NCI-H1694 treated with DMSO at 0.1 percent for 48 hours (cell line): ENCODE results near the gene BANP.

ENCODE experiments used
- DNase-seq: peaks from one replicate; lab custom pipeline; 2025; lab: John Stamatoyannopoulos, UW

The BANP gene

GRCh38 chr16:87949071-87949744 is 2.0 kb upstream of the BANP start:
- no peak for DNase-seq

GRCh38 chr16:87951552-87952538 is 611 bp downstream of the BANP start:
- no peak for DNase-seq

DNA sequence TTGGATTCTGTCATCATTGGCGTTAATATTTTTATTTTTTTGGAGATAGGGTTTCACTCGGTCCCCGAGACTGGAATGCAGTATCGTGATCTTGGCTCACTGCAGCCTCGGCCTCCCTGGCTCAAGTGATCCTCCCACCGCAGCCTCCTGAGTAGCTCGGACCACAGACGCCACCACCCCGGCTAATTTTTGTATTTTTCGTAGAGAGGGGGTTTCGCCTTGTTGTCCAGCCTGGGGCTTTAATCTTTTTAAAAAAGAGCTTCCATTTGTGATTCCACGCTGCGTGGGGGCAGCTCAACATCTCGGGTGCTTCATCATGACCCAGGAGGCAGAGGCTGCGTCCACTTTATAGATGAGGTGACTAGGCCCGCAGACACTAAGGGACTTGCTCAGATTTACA is 1.5 kb downstream of the BANP start:
- DNase-seq, result no peak

DNA sequence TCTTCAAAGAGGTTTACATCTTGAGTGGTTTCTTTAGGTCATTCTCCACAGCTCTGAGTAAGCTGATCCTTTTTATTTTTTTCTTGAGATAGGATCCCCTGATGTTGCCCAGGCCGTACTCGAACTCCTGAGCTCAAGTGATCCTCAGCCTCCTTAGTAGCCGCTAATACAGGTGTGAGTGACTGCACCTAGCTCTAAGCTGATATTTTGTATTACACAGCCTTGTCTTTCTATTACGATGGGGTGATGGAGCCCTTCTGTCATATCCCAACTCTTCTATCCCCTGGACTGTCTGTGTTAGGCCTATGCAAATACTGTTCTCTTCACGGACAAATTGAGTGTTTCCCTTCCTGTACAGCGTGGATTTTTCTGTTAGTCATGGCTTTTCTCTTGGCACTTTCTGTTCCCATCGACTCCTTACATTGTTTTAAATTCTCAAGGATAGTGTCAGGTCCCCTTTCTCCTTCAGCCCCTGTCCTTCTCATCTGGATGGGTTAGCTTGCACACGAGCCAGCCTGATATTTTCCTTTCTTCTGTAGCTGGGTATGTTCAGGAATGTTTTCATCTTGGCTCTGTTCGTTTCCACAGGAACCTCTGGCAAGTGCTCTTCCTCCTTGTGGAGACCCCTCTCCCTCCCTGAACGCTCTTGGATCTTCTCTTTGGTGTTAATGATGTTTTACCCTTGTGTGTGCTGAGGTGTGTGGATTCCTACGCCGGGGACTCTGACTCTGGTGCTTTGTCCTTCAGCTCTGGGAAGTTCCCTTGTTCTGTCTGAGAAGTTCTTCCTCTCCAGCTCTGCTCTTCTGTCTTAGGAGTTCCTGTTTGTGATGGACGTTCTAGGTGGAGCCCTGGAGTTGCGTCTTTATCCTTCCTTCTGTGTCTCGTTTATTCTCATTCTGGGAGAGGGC is 2.3 kb downstream of the BANP start:
- DNase-seq, result no peak

- DNase-seq, result no peak
Observed at GRCh38 chr16:87954361-87954760, 3.1 kb downstream of the BANP start.

GRCh38 chr16:87954826-87955225 is 3.6 kb downstream of the BANP start:
- no peak for DNase-seq

DNA sequence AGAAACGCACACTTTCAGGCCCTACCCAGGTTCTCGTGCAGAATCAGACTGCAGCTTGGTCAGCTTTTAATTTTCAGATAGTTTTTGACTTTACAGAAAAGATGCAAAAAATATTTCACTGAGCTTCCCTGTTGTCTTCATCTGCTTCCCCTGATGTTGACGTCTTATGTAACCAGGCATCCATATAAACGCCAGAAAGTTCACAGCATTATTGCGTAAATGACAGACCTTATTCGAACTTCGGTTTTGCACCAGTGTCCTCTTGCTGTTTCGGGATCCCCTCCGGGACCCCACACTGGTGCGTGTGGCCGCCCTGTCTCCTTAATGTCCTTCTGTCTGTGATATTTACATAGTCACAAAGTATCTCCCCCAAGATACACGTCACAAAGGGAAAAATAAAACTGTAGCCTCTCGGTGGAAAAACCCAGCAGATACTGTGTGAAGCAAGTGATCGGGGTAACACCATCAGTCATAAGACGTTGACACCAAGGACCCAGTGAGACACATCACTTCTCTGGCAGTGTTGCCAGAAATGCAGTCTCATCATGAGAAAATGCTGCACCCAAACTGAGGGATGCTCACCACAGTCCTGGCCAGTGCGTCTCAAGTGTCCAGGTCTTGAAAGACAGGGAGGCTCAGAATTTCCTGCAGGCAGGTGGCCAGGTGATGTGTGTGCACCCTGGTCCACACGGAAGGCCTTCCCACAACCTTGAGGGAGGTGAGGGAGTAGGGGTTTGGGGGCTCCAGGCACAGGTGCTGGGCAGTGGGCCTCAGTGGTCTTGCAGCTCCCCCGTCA is 4.3 kb downstream of the BANP start:
- DNase-seq, result no peak

GRCh38 chr16:87956098-87956364 is 4.8 kb downstream of the BANP start:
- DNase-seq, result no peak

- DNase-seq, result no peak
Observed at GRCh38 chr16:87956365-87957231, 5.4 kb downstream of the BANP start.

GRCh38 chr16:87957296-87958094 is 6.3 kb downstream of the BANP start:
- DNase-seq, result no peak

GRCh38 chr16:87958632-87959031 is 7.4 kb downstream of the BANP start:
- DNase-seq, result no peak

- no peak for DNase-seq
Observed at GRCh38 chr16:87959391-87959990, 8.3 kb downstream of the BANP start.

- DNase-seq, result no peak
Observed at GRCh38 chr16:87960296-87960695, 9.1 kb downstream of the BANP start.

DNA sequence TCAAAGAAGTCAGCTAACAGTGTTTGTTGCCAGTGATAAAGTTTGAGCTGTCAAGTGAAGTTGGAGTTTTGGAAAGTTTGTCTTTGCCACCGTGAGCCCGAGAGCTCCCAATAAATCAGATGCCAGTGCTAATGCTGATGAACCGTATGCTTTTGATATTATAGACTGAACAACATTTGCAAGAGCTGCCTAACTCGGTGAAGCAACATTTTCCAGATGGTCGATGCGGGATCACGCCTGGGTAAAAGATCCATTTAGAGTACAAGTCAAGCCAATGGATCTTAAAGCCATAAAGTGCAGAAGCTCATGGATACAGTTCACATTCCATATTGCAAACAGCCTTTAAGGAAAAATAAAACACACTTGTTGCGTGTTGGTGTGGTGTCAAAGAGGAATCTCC is 9.6 kb downstream of the BANP start:
- no peak for DNase-seq

- no peak for DNase-seq
Observed at GRCh38 chr16:87961623-87962022, 10.4 kb downstream of the BANP start.

GRCh38 chr16:87963400-87963799 is 12.2 kb downstream of the BANP start:
- no peak for DNase-seq

- DNase-seq, result no peak
Observed at GRCh38 chr16:87964049-87964659, 12.9 kb downstream of the BANP start.

DNA sequence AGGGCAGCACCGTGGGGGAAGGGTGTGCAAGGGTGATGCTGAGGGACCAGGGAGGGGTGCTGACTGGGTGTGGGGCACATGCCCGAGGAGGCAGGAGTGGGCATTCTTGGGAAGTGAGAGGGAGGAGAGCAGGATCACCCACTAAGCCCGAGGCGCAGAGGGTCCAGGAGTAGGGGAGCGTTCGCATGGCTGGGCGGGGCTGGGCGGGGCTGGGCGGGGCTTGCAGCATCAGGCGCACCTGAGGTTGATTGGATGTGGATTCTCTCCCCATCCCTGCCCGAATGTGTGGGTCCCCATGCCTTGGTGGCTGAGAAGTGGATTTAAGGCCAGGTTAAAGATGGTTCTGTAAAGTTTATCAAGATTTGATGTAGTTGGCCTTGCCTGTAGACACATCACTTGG is 14.2 kb downstream of the BANP start:
- no peak for DNase-seq

DNA sequence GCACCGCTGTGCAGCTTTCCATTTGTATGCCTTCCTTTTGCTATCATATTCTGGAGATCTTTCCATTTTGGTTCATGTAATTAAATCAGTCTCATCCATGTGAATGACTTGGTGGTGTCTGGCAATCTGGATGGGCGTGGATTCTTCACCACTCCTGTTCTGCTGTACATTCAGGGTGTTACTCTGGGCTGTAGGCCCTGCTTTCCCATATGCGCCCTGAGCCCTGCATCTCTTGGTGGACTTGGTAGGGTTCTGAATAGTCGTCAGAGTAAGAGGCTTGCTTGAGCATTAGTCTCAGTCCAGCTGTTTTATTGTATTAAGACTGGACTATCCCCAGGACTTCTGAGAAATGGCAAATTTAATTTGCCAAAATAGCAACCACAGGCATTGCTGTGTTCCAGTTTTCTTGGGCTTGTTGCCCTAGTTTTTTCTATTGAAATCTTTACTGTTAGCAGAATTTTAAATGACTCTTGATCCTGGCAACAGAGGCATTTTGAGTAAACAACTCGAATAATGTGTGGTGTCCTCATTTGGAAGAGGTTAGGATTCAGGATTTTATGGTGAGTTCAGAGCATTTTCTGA is 14.9 kb downstream of the BANP start:
- DNase-seq, result no peak
